Stimulated activated CD4-positive, alpha-beta T cell treated with anti-CD3 and anti-CD28 coated beads, Interleukin-1b, Interleukin-23, amount 100 ng/mL, for 24 hours (primary cell): ENCODE measurements around the gene OIT3.

Experiments
- DNase-seq, 4 experiments: peaks; one replicate each; pipeline ENCODE4 v3.0.0-alpha.2; 2020; ENCODE audit warnings: low read depth in 4 of 4, low spot score in 1 of 4

OIT3 gene

GRCh38 chr10:72893136-72893798 is at the start of gene OIT3:
OIT3 (plus strand) TSS chr10:72893739; CDS start chr10:72893799, 60 bp downstream.
- DNase-seq, result no peak

- DNase-seq, result no peak
Observed at GRCh38 chr10:72846238-72846637, 47.3 kb upstream of the OIT3 start.

- no peak for DNase-seq
Observed at GRCh38 chr10:72847681-72848080, 45.9 kb upstream of the OIT3 start.

DNA sequence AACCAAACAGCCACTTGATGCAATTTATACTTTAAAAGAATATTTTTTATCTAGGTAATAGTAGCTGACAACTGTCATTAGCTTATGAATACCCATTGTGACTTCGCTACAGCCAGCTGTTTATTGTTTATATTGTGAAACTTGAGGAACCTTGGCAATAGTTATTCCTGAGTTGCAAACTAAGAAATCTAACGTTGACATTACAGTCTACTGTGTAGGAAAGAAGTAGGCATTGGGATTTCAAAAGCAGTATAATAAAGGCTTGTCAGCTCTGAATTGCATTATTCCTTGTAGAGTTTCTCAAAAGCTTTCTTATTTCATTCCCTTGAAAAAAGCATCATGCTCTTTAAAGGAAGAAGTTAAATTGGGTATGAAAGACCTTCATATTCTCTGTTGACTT is 42.7 kb upstream of the OIT3 start:
- no peak for DNase-seq

DNA sequence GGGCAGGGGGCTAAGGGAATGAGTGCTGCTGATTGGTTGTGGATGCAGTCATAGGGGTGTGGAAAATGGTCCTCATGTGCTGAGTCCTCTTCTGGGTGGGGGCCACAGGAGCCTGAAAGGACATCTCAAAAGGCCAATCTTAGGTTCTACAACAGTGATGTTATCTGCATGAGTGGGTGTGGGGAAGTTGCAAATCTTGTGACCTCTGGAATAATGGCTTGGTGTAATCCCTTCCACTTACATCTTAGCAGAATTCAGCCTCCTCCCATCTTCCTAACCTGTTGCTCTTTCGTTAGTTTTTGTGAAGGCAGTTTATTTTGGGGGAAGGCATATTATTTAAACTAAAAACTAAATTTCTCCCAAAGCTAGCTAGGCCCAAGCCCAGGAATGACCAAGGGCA is 42.0 kb upstream of the OIT3 start:
- DNase-seq, result no peak

DNA sequence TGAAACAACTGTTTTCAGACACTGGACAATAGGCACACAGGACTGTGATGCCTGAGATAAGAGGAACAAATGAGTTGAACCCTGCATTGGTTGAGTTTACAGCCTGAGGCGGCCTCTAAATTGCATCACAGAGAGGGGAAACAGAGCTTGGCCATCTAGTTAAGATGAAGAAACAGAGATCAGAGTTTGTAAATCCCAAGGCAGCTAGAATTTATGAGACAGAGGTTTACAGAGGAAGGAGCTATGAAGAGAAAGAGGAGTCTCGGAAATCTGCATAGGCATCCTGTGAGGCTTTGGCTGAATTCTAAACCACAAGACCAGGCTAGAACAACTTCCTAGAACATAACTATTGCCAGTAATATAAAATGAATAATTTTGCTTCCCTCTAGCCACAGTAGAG is 41.0 kb upstream of the OIT3 start:
- DNase-seq, result no peak

GRCh38 chr10:72855129-72855528 is 38.4 kb upstream of the OIT3 start:
- no peak for DNase-seq

GRCh38 chr10:72855790-72856189 is 37.7 kb upstream of the OIT3 start:
- DNase-seq, result no peak

GRCh38 chr10:72858067-72858466 is 35.5 kb upstream of the OIT3 start:
- no peak for DNase-seq

DNA sequence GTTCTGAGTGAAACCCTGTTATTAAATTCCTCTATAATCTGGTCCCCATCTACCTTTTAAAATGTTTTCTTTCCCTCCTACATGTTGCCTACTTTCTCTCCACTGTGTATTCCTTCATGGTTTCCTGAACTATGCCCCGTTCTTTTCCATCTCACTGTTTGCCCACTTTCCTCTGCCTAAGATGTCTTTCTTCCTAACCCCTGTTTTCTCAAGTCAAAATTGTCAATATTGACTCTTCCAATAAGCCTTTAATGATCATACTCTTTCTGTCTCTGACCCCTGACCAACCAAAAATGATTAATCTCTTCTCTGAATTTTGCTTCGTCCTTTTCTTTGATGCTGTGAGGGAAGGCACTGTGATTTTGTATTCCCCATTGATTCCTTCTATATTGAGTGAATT is 30.6 kb upstream of the OIT3 start:
- no peak for DNase-seq

DNA sequence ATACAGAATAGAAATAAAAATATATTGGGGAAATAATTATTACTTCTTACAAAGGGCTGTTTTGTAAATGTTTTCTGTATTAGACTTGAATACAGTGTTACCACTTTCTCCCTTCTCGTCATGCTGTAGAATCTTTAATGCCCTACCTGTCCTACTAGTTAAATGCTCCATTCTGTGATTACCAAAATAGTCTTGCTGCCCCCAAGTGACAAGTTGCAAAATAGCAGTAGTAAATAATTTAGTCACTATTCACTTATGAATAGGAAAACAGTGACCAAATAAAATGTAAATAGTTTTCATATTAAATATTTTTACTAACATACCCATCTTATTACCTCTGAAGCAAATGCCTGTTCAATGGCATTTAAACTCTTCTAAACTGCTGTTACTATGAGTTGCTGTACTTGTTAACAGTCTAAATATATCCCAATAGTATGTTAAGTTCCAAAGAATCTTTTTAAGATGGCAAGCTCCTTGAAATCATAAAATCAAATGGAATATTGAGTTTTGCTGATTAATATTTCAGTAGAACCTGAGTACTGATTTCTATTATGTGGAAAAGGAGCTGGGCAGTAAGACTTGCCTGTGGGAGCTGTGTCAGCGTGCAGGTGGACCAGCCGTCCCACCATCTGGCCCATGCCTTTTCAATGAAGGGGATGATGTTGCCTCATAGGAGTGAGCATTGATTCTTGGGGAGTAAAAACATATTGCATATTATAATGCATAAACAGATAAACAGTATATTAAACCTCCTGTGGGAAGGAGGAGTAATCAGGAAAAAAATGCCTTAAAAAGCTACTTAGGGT is 18.1 kb upstream of the OIT3 start:
- no peak for DNase-seq

DNA sequence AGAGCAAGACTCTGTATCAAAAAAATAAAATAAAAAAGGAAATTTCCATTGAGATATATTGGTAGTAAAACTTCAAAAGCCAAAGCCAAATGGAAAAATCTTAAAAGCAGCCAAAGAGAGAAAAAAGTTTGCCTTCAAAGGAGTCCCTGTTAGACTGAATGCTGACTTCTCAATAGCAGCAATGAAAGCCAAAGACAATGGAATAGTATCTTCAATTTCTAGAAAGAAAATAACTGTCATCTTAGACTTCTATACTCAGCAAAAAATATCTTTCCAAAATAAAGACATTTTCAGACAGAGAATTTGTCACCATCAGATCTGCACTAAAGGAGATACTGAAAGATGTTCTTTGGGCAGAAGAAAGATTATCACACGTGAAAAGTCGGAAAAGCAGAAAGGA is 14.3 kb upstream of the OIT3 start:
- no peak for DNase-seq

DNA sequence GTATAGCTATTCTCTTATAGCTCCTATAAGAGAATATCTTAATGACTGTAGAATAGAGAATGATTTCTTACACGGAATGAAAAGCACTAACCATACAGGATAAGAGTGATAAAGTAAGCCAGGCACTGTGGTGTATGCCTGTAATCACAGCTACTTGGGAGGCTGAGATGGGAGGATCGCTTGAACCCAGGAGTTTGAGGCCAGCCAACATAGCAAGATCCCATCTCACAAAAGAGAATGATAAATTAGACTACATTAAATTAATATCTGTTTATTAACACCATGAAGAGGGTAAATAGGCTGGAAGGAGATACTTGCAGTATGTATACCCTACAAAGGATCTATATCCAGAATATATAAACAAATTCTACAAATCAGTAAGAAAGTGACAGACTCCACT is 12.2 kb upstream of the OIT3 start:
- DNase-seq, result no peak

DNA sequence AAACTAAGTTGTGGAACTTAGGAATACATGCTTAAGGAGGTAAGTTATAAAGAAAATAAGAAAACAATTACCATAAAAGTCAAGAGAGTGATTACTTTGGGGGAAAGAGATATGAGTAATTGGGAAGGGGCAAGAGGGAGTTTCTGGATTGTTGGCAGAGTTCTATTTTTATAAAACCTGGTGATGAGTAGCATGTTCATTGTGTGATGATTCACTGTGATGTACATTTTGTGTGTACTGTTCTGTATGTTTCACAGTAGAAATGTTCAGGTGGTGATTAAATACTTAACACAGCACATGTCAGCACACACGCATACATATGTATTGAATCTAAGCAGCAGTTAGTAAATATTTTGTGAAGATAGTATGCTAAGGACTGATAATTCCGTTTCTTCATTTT is 9.7 kb upstream of the OIT3 start:
- no peak for DNase-seq

- DNase-seq, result no peak
Observed at GRCh38 chr10:72885953-72886352, 7.6 kb upstream of the OIT3 start.

GRCh38 chr10:72886621-72887020 is 6.9 kb upstream of the OIT3 start:
- DNase-seq, result no peak

- DNase-seq, result no peak
Observed at GRCh38 chr10:72887043-72887442, 6.5 kb upstream of the OIT3 start.

- DNase-seq, result no peak
Observed at GRCh38 chr10:72888151-72888638, 5.3 kb upstream of the OIT3 start.

GRCh38 chr10:72889391-72889831 is 4.1 kb upstream of the OIT3 start:
- DNase-seq, result no peak

GRCh38 chr10:72890086-72890485 is 3.5 kb upstream of the OIT3 start:
- DNase-seq, result no peak

DNA sequence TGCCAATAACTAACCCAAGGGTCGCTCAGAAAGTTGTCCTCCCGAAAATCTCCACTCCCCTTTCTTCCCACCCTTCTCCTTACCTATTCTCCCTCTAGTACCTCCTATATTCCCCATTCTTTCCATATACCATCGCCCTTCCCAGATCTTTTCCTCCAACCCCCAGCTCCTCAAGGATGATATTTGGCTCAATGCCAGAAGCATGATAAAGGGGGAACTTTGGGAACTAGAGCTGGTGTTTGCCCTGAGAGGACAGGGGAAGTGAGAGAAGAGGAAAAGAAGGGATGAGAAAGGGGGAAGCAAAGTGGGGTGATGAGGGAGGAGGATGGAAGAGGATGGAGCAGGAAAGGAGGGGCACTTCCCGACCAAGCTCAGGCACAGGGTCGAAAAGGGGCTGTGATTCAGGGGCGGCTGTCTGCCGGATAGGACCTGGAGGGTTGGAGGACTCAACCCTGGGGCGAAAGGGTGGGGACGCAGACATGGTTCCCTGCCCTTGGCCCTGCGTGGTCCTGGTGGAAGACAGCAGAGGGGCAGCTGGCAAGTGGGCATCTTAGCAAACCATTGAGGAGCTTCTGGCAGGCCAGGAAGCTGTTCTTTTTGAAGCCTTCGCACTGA is 1.8 kb downstream of the OIT3 start:
- DNase-seq, result no peak

GRCh38 chr10:72898616-72899015 is 5.1 kb downstream of the OIT3 start:
- no peak for DNase-seq
